Measurements from ENCODE around the gene CRTAC1. TPM values are rescaled to one million over a fixed set of nuclear protein-coding genes. Genes with fewer than 3 reads are reported as not detected.

The CRTAC1 gene
- total RNA-seq, 1 donor from 2014 or later, result 0.37 TPM

GRCh38 chr10:97999923-98000248, 30.5 kb downstream of the CRTAC1 start:
- DNase-seq (ENCODE audit: low spot score), result no peak
- H3K27ac Mint-ChIP-seq (ENCODE audit: unreplicated experiment), result no peak overlapping the region
- peaks cover 14% of the 10 kb centered on the region for H3K27me3 Mint-ChIP-seq (ENCODE audit: low read depth)
- no peak overlapping the region for H3K4me3 Mint-ChIP-seq (ENCODE audit: unreplicated experiment)
- no peak for TF ChIP-seq CTCF (IDR thresholded peaks at IDR 0.05)
- peaks cover 3% of the 10 kb centered on the region for H3K36me3 Mint-ChIP-seq (ENCODE audit: low read depth)
- no peaks in the 10 kb centered on the region for H3K4me1 Mint-ChIP-seq (ENCODE audit: low read depth)
- H3K9me3 Mint-ChIP-seq (ENCODE audit: low read depth), result peaks cover 9% of the 10 kb centered on the region

DNA sequence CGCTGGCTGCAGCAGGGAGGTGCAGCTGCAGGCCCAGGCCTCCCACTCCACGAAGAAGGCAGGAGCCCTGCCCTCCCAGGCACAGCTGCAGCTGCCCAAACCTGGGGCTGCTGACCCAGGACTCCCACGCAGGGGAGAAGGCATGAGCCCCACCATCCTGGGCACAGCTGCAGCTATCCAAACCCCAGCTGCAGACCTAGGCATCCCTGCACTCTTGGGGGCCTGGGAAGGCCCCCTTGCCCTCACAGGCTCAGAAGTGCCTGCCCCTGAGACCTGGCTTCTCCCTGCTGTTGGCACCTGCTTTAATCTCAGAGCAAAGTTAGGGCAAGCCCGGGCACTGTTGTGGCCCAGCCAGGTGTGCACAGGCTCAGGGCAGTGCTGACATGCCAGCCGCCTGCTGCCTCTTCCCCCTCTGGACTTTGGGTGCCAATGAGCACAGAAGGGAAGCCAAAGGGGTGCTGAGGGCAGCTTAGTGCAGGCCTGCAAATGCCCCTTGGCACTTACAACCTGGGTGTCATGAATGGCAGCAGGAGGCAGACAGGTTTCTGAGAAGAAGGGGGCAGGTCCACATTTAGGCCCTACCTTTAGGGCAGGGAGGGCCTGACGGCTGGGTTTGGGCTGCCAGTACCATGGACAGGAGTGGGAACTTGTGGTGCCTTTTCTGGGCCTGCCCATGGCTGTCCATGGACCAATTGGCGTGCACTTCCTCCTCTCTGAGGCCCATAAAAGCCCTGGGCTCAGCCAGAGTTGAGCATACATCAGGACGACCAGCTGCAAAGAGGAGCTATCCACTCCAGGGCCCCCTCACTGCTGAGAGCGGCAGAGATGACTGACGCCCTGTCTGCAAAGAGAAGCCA, 31.1 kb downstream of the CRTAC1 start:
- no peak for TF ChIP-seq CTCF (IDR thresholded peaks at IDR 0.05)
- no peak for DNase-seq (ENCODE audit: low spot score)
- H3K27ac Mint-ChIP-seq (ENCODE audit: unreplicated experiment), result no peak overlapping the region
- H3K27me3 Mint-ChIP-seq (ENCODE audit: low read depth), result peaks cover 14% of the 10 kb centered on the region
- H3K4me1 Mint-ChIP-seq (ENCODE audit: low read depth), result no peaks in the 10 kb centered on the region
- peaks cover 3% of the 10 kb centered on the region for H3K36me3 Mint-ChIP-seq (ENCODE audit: low read depth)
- no peak overlapping the region for H3K4me3 Mint-ChIP-seq (ENCODE audit: unreplicated experiment)
- peaks cover 9% of the 10 kb centered on the region for H3K9me3 Mint-ChIP-seq (ENCODE audit: low read depth)

GRCh38 chr10:97991871-97992270, 38.5 kb downstream of the CRTAC1 start:
- H3K27me3 Mint-ChIP-seq (ENCODE audit: low read depth), result peaks cover 16% of the 10 kb centered on the region
- H3K9me3 Mint-ChIP-seq (ENCODE audit: low read depth), result no peaks in the 10 kb centered on the region
- no peak overlapping the region for H3K27ac Mint-ChIP-seq (ENCODE audit: unreplicated experiment)
- no peaks in the 10 kb centered on the region for H3K36me3 Mint-ChIP-seq (ENCODE audit: low read depth)
- no peaks in the 10 kb centered on the region for H3K4me1 Mint-ChIP-seq (ENCODE audit: low read depth)
- no peak overlapping the region for H3K4me3 Mint-ChIP-seq (ENCODE audit: unreplicated experiment)
- TF ChIP-seq CTCF (IDR thresholded peaks at IDR 0.05), result no peak
- no peak for DNase-seq (ENCODE audit: low spot score)

GRCh38 chr10:97981816-97982215, 48.6 kb downstream of the CRTAC1 start:
- Mint-ChIP-seq H3K9me3 (ENCODE audit: low read depth) (peaks cover 2% of the 10 kb centered on the region), H3K36me3 (ENCODE audit: low read depth) (no peaks in the 10 kb centered on the region), H3K4me1 (ENCODE audit: low read depth) (no peaks in the 10 kb centered on the region), H3K27ac (ENCODE audit: unreplicated experiment) (no peak overlapping the region), H3K27me3 (ENCODE audit: low read depth) (peaks cover 65% of the 10 kb centered on the region), H3K4me3 (ENCODE audit: unreplicated experiment) (no peak overlapping the region)
- TF ChIP-seq CTCF (IDR thresholded peaks at IDR 0.05), result no peak
- DNase-seq (ENCODE audit: low spot score), result no peak

GRCh38 chr10:97977673-97978072, 52.7 kb downstream of the CRTAC1 start:
- Mint-ChIP-seq H3K9me3 (ENCODE audit: low read depth) (no peaks in the 10 kb centered on the region), H3K4me3 (ENCODE audit: unreplicated experiment) (no peak overlapping the region), H3K27ac (ENCODE audit: unreplicated experiment) (no peak overlapping the region), H3K4me1 (ENCODE audit: low read depth) (no peaks in the 10 kb centered on the region), H3K27me3 (ENCODE audit: low read depth) (peaks cover 76% of the 10 kb centered on the region), H3K36me3 (ENCODE audit: low read depth) (no peaks in the 10 kb centered on the region)
- DNase-seq (ENCODE audit: low spot score), result no peak
- no peak for TF ChIP-seq CTCF (IDR thresholded peaks at IDR 0.05)
